Esophagus squamous epithelium (tissue), 4 donors: ENCODE data around the gene MBD5.

ENCODE experiments used
- POLR2A ChIP-seq, 4 donors: fragments of 450-650 bp; IDR thresholded peaks; one replicate each; pipeline ENCODE4 v1.6.1; 2017; ENCODE audit warnings: antibody characterized with exemption in 4 of 4, mild to moderate bottlenecking in 4 of 4, moderate library complexity in 3 of 4
- TF ChIP-seq, protein P1 (sequence below), 6 experiments: fragments of 450-650 bp in 4 of 6; fragments of 200-600 bp in 2 of 6; sonication (generic) in 2 of 6; IDR thresholded peaks; one replicate each; pipeline ENCODE4 v1.5.1; 2016 to 2019; ENCODE audit warnings: antibody characterized with exemption in 6 of 6, mild to moderate bottlenecking in 4 of 6, moderate library complexity in 4 of 6

- TF ChIP-seq, protein P1, sequence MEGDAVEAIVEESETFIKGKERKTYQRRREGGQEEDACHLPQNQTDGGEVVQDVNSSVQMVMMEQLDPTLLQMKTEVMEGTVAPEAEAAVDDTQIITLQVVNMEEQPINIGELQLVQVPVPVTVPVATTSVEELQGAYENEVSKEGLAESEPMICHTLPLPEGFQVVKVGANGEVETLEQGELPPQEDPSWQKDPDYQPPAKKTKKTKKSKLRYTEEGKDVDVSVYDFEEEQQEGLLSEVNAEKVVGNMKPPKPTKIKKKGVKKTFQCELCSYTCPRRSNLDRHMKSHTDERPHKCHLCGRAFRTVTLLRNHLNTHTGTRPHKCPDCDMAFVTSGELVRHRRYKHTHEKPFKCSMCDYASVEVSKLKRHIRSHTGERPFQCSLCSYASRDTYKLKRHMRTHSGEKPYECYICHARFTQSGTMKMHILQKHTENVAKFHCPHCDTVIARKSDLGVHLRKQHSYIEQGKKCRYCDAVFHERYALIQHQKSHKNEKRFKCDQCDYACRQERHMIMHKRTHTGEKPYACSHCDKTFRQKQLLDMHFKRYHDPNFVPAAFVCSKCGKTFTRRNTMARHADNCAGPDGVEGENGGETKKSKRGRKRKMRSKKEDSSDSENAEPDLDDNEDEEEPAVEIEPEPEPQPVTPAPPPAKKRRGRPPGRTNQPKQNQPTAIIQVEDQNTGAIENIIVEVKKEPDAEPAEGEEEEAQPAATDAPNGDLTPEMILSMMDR (IDR thresholded peaks at IDR 0.05): no peak
- TF ChIP-seq POLR2A (IDR thresholded peaks at IDR 0.05): no peak
These were observed 200.3 kb downstream of the MBD5 start for GRCh38 chr2:148221166-148221565.
